GM23248 (cell line): ENCODE results near the gene IL1RAPL1.

ENCODE experiments used
- EZH2 ChIP-seq: fragments of 200-600 bp; sonication (generic); IDR thresholded peaks from 2 replicates; pipeline ENCODE4 v1.6.1; 2018; ENCODE audit warnings: antibody characterized with exemption, mild to moderate bottlenecking; ENCODE audit not compliant: insufficient read depth, poor library complexity, severe bottlenecking
- EZH2phosphoT487 ChIP-seq: fragments of 200-600 bp; sonication (generic); IDR thresholded peaks from 2 replicates; pipeline ENCODE4 v1.6.1; 2018; ENCODE audit warnings: antibody characterized with exemption, moderate library complexity, mild to moderate bottlenecking, low read depth; ENCODE audit not compliant: insufficient read depth

GRCh38 chrX:29518100-29518499 lies 930.9 kb downstream of the IL1RAPL1 start:
- TF ChIP-seq EZH2 (no peak), EZH2phosphoT487 (no peak)
